Peyer's patch (tissue), 4 donors: ENCODE data around the gene LAG3. TPM values are rescaled to one million over a fixed set of nuclear protein-coding genes. Genes with fewer than 3 reads are reported as not detected.

Source experiments
- DNase-seq, 3 donors: peaks; one replicate each; pipeline ENCODE4 v3.0.0-alpha.2; 2017 to 2019
- H3K27ac ChIP-seq, 4 donors: fragments of 200-600 bp; sonication (generic); one replicate each; pipeline ENCODE4 v1.5.1; 2016 to 2019
- H3K27me3 ChIP-seq, 2 donors: fragments of 200-600 bp; sonication (generic); one replicate each; pipeline ENCODE4 v1.5.1; 2019
- H3K36me3 ChIP-seq, 3 donors: fragments of 200-600 bp; sonication (generic); one replicate each; pipeline ENCODE4 v1.5.1; 2016 to 2019
- H3K4me1 ChIP-seq, 4 donors: fragments of 200-600 bp; sonication (generic); one replicate each; pipeline ENCODE4 v1.5.1; 2016 to 2019
- H3K4me3 ChIP-seq, 4 donors: fragments of 200-600 bp; sonication (generic); 1 replicate in 3 of 4; 2 replicates in 1 of 4; pipeline ENCODE4 v1.5.1; 2016 to 2019; ENCODE audit warnings: mild to moderate bottlenecking in 1 of 4
- H3K9me3 ChIP-seq, 4 donors: fragments of 200-600 bp; sonication (generic); one replicate each; pipeline ENCODE4 v1.5.1; 2016 to 2019; ENCODE audit warnings: mild to moderate bottlenecking in 1 of 4
- CTCF ChIP-seq, 6 experiments: fragments of 450-650 bp in 4 of 6; fragments of 200-600 bp in 2 of 6; sonication (generic) in 1 of 6; IDR thresholded peaks; one replicate each; pipeline ENCODE4 v1.5.1; 2017 to 2019; ENCODE audit warnings: antibody characterized with exemption in 6 of 6, mild to moderate bottlenecking in 3 of 6, moderate library complexity in 1 of 6
- POLR2A ChIP-seq, 2 donors: fragments of 450-650 bp; IDR thresholded peaks; one replicate each; pipeline ENCODE4 v1.5.1; 2017; ENCODE audit warnings: antibody characterized with exemption in 2 of 2, mild to moderate bottlenecking in 2 of 2, moderate library complexity in 2 of 2
- total RNA-seq, 4 donors: library from RNA; depleted of rRNA; stranded (reverse); fragments of >200 nt; gene quantifications; one replicate each; pipeline ENCODE4 v1.1.0, GENCODE V29; 2016

LAG3 gene
- 1 to 10 TPM in 3 of 4 donors, not detected in 1; 1.3 to 3.0 (median 1.6) TPM for total RNA-seq

GRCh38 chr12:6772331-6772695 is at the start of gene LAG3:
Gene LAG3 (plus strand): TSS chr12:6772520. CDS start chr12:6772853, 333 bp downstream.
- Histone ChIP-seq H3K27me3 (no peaks in the 10 kb centered on the region), H3K4me1 (peaks cover 0 to 64% (median 9%) of the 10 kb centered on the region in 4 donors), H3K9me3 (no peaks in the 10 kb centered on the region), H3K27ac (peak within 1 kb of the TSS; percentile 57 to 79 (median 62)), H3K4me3 (peak within 1 kb of the TSS; percentile 28 to 49 (median 38)), H3K36me3 (peaks cover 0 to 14% (median 0%) of the 10 kb centered on the region in 3 donors)
- TF ChIP-seq CTCF (IDR thresholded peaks at IDR 0.05) (no peak), POLR2A (IDR thresholded peaks at IDR 0.05) (no peak)
- peak in 1 of 3 donors; percentile 37 for DNase-seq

GRCh38 chr12:6722863-6723262 is 49.5 kb upstream of the LAG3 start:
- Histone ChIP-seq H3K9me3 (no peaks in the 10 kb centered on the region), H3K27me3 (no peaks in the 10 kb centered on the region), H3K4me1 (peaks cover 0 to 10% (median 7%) of the 10 kb centered on the region in 4 donors), H3K27ac (no peak overlapping the region), H3K36me3 (peaks cover 0 to 5% (median 0%) of the 10 kb centered on the region in 3 donors), H3K4me3 (no peak overlapping the region)
- no peak for TF ChIP-seq CTCF (IDR thresholded peaks at IDR 0.05)
- TF ChIP-seq POLR2A (IDR thresholded peaks at IDR 0.05): no peak
- no peak for DNase-seq

- H3K9me3 ChIP-seq: no peaks in the 10 kb centered on the region
- H3K36me3 ChIP-seq: peaks cover 0 to 15% (median 0%) of the 10 kb centered on the region in 3 donors
- peak within 1 kb of the TSS; percentile 50 to 70 (median 60) for H3K4me3 ChIP-seq
- H3K27ac ChIP-seq: peak within 1 kb of the TSS; percentile 81 to 92 (median 86)
- TF ChIP-seq CTCF (IDR thresholded peaks at IDR 0.05) (peak in 3 of 6 experiments; percentile 12 to 24 (median 15)), POLR2A (IDR thresholded peaks at IDR 0.05) (peak; percentile 56 to 58)
- no peaks in the 10 kb centered on the region for H3K27me3 ChIP-seq
- DNase-seq: peak; percentile 97 to 100 (median 98)
- H3K4me1 ChIP-seq: peaks cover 0 to 10% (median 7%) of the 10 kb centered on the region in 4 donors
Measured at GRCh38 chr12:6723607-6724408, 48.5 kb upstream of the LAG3 start, which contains the start of gene COPS7A. Gene COPS7A (plus strand): TSS chr12:6724046. CDS start chr12:6724657, 611 bp downstream.

GRCh38 chr12:6724409-6724797 is 47.9 kb upstream of the LAG3 start:
- Histone ChIP-seq H3K4me1 (peaks cover 0 to 10% (median 7%) of the 10 kb centered on the region in 4 donors), H3K4me3 (peak overlapping the region; percentile 50 to 70 (median 60)), H3K9me3 (no peaks in the 10 kb centered on the region), H3K36me3 (peaks cover 0 to 21% (median 0%) of the 10 kb centered on the region in 3 donors), H3K27me3 (no peaks in the 10 kb centered on the region), H3K27ac (peak overlapping the region; percentile 81 to 92 (median 86))
- DNase-seq: peak; percentile 54 to 62 (median 55)
- TF ChIP-seq CTCF (IDR thresholded peaks at IDR 0.05) (no peak), POLR2A (IDR thresholded peaks at IDR 0.05) (no peak)

- TF ChIP-seq CTCF (IDR thresholded peaks at IDR 0.05) (no peak), POLR2A (IDR thresholded peaks at IDR 0.05) (no peak)
- Histone ChIP-seq H3K9me3 (no peaks in the 10 kb centered on the region), H3K4me3 (no peak overlapping the region), H3K4me1 (peaks cover 0 to 10% (median 7%) of the 10 kb centered on the region in 4 donors), H3K27me3 (no peaks in the 10 kb centered on the region), H3K27ac (no peak overlapping the region), H3K36me3 (peaks cover 0 to 30% (median 0%) of the 10 kb centered on the region in 3 donors)
- no peak for DNase-seq
Measured at GRCh38 chr12:6725350-6725749, 47.0 kb upstream of the LAG3 start.
